ENCODE measurements around the gene CCP110. TPM values are rescaled to one million over a fixed set of nuclear protein-coding genes. Genes with fewer than 3 reads are reported as not detected.

Gene CCP110
- total RNA-seq, 2 experiments from 2014 or later, result 22.6 to 38.4 TPM

DNA sequence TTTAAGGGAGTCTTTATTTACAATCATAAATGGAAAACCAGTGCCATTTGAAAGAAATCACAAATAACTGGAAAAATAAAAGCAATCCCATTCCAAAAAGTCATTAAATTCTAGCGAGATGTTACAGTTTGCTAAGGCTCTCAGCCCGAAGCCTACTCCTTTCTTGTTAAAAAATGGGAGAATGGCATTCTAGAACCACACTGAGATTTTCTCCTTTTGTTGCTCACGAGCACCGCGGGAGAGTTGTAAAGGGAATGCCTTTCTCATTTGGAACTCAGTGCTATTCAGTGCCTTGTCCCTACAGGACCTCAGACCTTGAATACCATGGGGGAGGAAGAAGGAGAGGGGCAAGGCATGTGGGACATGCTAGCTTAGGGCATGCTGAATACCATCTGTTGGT is 38.1 kb upstream of the CCP110 start:
- no peak for DNase-seq (ENCODE audit: low spot score)
- no TSS peak for BruUV-seq (replicated peaks)
- Histone ChIP-seq H3K79me2 (ENCODE audit: insufficient read depth, low read depth, low read length) (no peaks in the 10 kb centered on the region), H3K9me3 (ENCODE audit: low read length) (no peaks in the 10 kb centered on the region), H4K20me1 (ENCODE audit: insufficient read depth, low read length) (no peaks in the 10 kb centered on the region), H3K4me3 (ENCODE audit: low read depth, low read length, poor library complexity, severe bottlenecking) (no peak overlapping the region), H3K9me2 (ENCODE audit: insufficient read depth, low read length) (no peaks in the 10 kb centered on the region), H3K27ac (ENCODE audit: low read depth, low read length, poor library complexity, severe bottlenecking) (no peak overlapping the region), H3K4me2 (ENCODE audit: low read length) (no peak overlapping the region), H2AFZ (ENCODE audit: low read length) (no peak overlapping the region), H3K4me1 (ENCODE audit: insufficient read depth, low read length, poor library complexity, severe bottlenecking) (no peaks in the 10 kb centered on the region), H3K36me3 (ENCODE audit: insufficient read depth, low read length) (no peaks in the 10 kb centered on the region)
- POLR2A ChIA-PET, result no interaction called here
- TF ChIP-seq EZH2phosphoT487 (IDR thresholded peaks at IDR 0.05; ENCODE audit: borderline replicate concordance, low read depth, low read length), result no peak
- TF ChIP-seq, protein P1, sequence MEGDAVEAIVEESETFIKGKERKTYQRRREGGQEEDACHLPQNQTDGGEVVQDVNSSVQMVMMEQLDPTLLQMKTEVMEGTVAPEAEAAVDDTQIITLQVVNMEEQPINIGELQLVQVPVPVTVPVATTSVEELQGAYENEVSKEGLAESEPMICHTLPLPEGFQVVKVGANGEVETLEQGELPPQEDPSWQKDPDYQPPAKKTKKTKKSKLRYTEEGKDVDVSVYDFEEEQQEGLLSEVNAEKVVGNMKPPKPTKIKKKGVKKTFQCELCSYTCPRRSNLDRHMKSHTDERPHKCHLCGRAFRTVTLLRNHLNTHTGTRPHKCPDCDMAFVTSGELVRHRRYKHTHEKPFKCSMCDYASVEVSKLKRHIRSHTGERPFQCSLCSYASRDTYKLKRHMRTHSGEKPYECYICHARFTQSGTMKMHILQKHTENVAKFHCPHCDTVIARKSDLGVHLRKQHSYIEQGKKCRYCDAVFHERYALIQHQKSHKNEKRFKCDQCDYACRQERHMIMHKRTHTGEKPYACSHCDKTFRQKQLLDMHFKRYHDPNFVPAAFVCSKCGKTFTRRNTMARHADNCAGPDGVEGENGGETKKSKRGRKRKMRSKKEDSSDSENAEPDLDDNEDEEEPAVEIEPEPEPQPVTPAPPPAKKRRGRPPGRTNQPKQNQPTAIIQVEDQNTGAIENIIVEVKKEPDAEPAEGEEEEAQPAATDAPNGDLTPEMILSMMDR (conservative IDR thresholded peaks at IDR 0.05; ENCODE audit: low read length), result no peak
- CTCF ChIA-PET (ENCODE audit: unreplicated experiment), result no interaction called here
- intact Hi-C loops (cut with micrococcal nuclease; ENCODE audit: unreplicated experiment), result no loop called here

DNA sequence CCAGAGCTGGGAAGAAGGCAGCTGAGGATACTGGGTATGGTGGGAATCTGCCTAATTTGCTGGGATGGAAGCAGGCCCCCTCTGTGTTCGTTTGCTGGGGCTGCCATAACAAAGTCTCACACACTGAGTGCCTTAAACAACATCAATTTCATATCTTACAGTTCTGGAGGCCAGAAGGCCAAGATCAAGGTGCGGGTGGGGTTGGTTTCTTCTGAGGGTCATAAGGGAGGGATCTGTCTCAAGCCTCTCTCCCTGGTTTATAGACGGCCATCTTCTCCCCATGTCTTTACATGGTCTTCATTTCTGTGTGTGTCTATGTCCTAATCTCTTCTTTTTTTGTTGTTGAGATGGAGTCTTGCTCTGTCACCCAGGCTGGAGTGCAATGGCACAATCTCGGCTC is 37.7 kb upstream of the CCP110 start:
- CTCF ChIA-PET (ENCODE audit: unreplicated experiment), result no interaction called here
- H4K20me1 ChIP-seq (ENCODE audit: insufficient read depth, low read length), result no peaks in the 10 kb centered on the region
- H3K79me2 ChIP-seq (ENCODE audit: insufficient read depth, low read depth, low read length), result no peaks in the 10 kb centered on the region
- H3K4me2 ChIP-seq (ENCODE audit: low read length), result no peak overlapping the region
- H3K36me3 ChIP-seq (ENCODE audit: insufficient read depth, low read length), result no peaks in the 10 kb centered on the region
- DNase-seq (ENCODE audit: low spot score), result no peak
- BruUV-seq (replicated peaks), result no TSS peak
- POLR2A ChIA-PET, result no interaction called here
- no peak overlapping the region for H3K27ac ChIP-seq (ENCODE audit: low read depth, low read length, poor library complexity, severe bottlenecking)
- intact Hi-C loops (cut with micrococcal nuclease; ENCODE audit: unreplicated experiment), result no loop called here
- no peaks in the 10 kb centered on the region for H3K4me1 ChIP-seq (ENCODE audit: insufficient read depth, low read length, poor library complexity, severe bottlenecking)
- TF ChIP-seq, protein P1 (conservative IDR thresholded peaks at IDR 0.05; ENCODE audit: low read length), result no peak
- TF ChIP-seq EZH2phosphoT487 (IDR thresholded peaks at IDR 0.05; ENCODE audit: borderline replicate concordance, low read depth, low read length), result no peak
- H3K9me2 ChIP-seq (ENCODE audit: insufficient read depth, low read length), result no peaks in the 10 kb centered on the region
- no peak overlapping the region for H2AFZ ChIP-seq (ENCODE audit: low read length)
- H3K4me3 ChIP-seq (ENCODE audit: low read depth, low read length, poor library complexity, severe bottlenecking), result no peak overlapping the region
- no peaks in the 10 kb centered on the region for H3K9me3 ChIP-seq (ENCODE audit: low read length)

DNA sequence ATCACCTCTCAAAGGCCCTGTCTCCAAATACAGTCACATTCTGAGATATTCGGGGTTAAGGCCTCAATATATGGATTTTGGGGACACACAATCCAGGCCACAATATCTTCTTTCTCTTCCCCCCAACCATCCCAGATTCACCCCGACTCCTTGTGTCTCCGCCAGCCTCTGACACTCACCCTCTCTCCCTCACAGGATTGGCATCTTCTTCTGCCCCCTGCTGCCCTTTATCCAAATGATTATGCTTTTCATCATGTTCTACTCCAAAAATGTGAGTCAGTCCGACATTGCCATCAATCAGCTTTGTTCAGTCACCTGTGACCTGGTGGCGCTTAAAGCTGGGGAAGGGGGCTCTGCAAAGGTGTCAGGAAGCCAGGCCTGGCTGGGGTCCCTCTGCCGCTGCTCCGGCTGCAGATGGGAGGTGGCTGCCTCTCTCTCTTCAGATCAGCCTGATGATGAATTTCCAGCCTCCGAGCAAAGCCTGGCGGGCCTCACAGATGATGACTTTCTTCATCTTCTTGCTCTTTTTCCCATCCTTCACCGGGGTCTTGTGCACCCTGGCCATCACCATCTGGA is 36.9 kb upstream of the CCP110 start:
- H3K79me2 ChIP-seq (ENCODE audit: insufficient read depth, low read depth, low read length), result no peaks in the 10 kb centered on the region
- intact Hi-C loops (cut with micrococcal nuclease; ENCODE audit: unreplicated experiment), result no loop called here
- no peak for TF ChIP-seq EZH2phosphoT487 (IDR thresholded peaks at IDR 0.05; ENCODE audit: borderline replicate concordance, low read depth, low read length)
- TF ChIP-seq, protein P1 (conservative IDR thresholded peaks at IDR 0.05; ENCODE audit: low read length), result no peak
- POLR2A ChIA-PET, result no interaction called here
- no peak for DNase-seq (ENCODE audit: low spot score)
- no peak overlapping the region for H3K4me3 ChIP-seq (ENCODE audit: low read depth, low read length, poor library complexity, severe bottlenecking)
- CTCF ChIA-PET (ENCODE audit: unreplicated experiment), result no interaction called here
- no TSS peak for BruUV-seq (replicated peaks)
- H3K27ac ChIP-seq (ENCODE audit: low read depth, low read length, poor library complexity, severe bottlenecking), result no peak overlapping the region
- H4K20me1 ChIP-seq (ENCODE audit: insufficient read depth, low read length), result no peaks in the 10 kb centered on the region
- no peak overlapping the region for H2AFZ ChIP-seq (ENCODE audit: low read length)
- no peaks in the 10 kb centered on the region for H3K9me3 ChIP-seq (ENCODE audit: low read length)
- no peaks in the 10 kb centered on the region for H3K9me2 ChIP-seq (ENCODE audit: insufficient read depth, low read length)
- no peaks in the 10 kb centered on the region for H3K36me3 ChIP-seq (ENCODE audit: insufficient read depth, low read length)
- no peak overlapping the region for H3K4me2 ChIP-seq (ENCODE audit: low read length)
- H3K4me1 ChIP-seq (ENCODE audit: insufficient read depth, low read length, poor library complexity, severe bottlenecking), result no peaks in the 10 kb centered on the region

Data from OCI-LY7 (cell line).